ENCODE results near the gene NOTCH2. TPM values are rescaled to one million over a fixed set of nuclear protein-coding genes. Genes with fewer than 3 reads are reported as not detected.

NOTCH2 gene
- total RNA-seq, 6 experiments from 2014 or later = 32.4 to 75.2 (median 49.0) TPM

GRCh38 chr1:119869995-119870394 is 199.5 kb downstream of the NOTCH2 start:
- TF ChIP-seq, protein P1, sequence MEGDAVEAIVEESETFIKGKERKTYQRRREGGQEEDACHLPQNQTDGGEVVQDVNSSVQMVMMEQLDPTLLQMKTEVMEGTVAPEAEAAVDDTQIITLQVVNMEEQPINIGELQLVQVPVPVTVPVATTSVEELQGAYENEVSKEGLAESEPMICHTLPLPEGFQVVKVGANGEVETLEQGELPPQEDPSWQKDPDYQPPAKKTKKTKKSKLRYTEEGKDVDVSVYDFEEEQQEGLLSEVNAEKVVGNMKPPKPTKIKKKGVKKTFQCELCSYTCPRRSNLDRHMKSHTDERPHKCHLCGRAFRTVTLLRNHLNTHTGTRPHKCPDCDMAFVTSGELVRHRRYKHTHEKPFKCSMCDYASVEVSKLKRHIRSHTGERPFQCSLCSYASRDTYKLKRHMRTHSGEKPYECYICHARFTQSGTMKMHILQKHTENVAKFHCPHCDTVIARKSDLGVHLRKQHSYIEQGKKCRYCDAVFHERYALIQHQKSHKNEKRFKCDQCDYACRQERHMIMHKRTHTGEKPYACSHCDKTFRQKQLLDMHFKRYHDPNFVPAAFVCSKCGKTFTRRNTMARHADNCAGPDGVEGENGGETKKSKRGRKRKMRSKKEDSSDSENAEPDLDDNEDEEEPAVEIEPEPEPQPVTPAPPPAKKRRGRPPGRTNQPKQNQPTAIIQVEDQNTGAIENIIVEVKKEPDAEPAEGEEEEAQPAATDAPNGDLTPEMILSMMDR (IDR thresholded peaks at IDR 0.05) = no peak
- no peak for TF ChIP-seq POLR2A (IDR thresholded peaks at IDR 0.05)
- no peak overlapping the region for H3K4me3 ChIP-seq
- WGBS (ENCODE audit: insufficient coverage, low coverage, low lambda C conversion rate, missing lambda C conversion rate) = 60% methylated on average over 1 of the region's 1 CpG
- H3K27me3 ChIP-seq = no peaks in the 10 kb centered on the region
- DNase-seq (no peak), ATAC-seq (no peak)
- no peaks in the 10 kb centered on the region for H3K4me1 ChIP-seq
- H3K9me3 ChIP-seq = no peaks in the 10 kb centered on the region
- intact Hi-C loops (cut with DNase I) = loop anchor here in 1 of 2 donors (10.0 kb wide), 1 partner anchor 125 kb away; no protein-coding TSS in a partner anchor
- H3K36me3 ChIP-seq = no peaks in the 10 kb centered on the region
- H3K27ac ChIP-seq = no peak overlapping the region

- no peaks in the 10 kb centered on the region for H3K4me1 ChIP-seq
- intact Hi-C loops (cut with DNase I) = no loop called here
- H3K9me3 ChIP-seq = no peaks in the 10 kb centered on the region
- TF ChIP-seq POLR2A (IDR thresholded peaks at IDR 0.05) = no peak
- TF ChIP-seq, protein P1 (IDR thresholded peaks at IDR 0.05) = no peak
- H3K27me3 ChIP-seq = no peaks in the 10 kb centered on the region
- no peak for DNase-seq
- H3K4me3 ChIP-seq = no peak overlapping the region
- H3K36me3 ChIP-seq = no peaks in the 10 kb centered on the region
- 91% methylated on average over 2 of the region's 2 CpGs for WGBS (ENCODE audit: insufficient coverage, low coverage, low lambda C conversion rate, missing lambda C conversion rate)
- ATAC-seq = peak; percentile 50 to 69 (median 62)
- H3K27ac ChIP-seq = no peak overlapping the region
Measured at GRCh38 chr1:119868176-119868575, 201.3 kb downstream of the NOTCH2 start.

DNA sequence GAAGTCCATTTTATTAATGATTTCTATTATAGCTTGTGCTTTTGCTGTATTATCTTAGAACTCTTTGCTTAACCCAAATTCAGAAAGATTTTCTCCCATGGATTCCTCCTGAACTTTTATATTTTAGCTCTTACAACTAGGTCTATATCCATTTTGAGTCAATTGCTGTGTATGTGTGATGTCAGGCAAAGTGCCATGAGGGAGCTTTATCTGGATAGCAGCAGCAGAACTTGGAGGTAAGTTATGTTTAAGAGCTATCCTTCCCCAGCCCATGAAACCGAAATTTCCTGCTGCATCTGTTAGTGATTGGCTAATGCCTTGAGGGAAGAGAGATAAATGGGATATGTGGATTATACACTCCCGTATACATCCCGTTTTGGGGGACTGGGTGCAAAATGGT is 203.0 kb downstream of the NOTCH2 start:
- H3K9me3 ChIP-seq = no peaks in the 10 kb centered on the region
- no peak overlapping the region for H3K27ac ChIP-seq
- WGBS (ENCODE audit: insufficient coverage, low coverage, low lambda C conversion rate, missing lambda C conversion rate) = 50% methylated on average over 3 of the region's 3 CpGs
- H3K4me1 ChIP-seq = no peaks in the 10 kb centered on the region
- intact Hi-C loops (cut with DNase I) = no loop called here
- no peak overlapping the region for H3K4me3 ChIP-seq
- TF ChIP-seq, protein P1 (IDR thresholded peaks at IDR 0.05) = no peak
- no peak for TF ChIP-seq POLR2A (IDR thresholded peaks at IDR 0.05)
- ATAC-seq (no peak), DNase-seq (no peak)
- H3K27me3 ChIP-seq = no peaks in the 10 kb centered on the region
- no peaks in the 10 kb centered on the region for H3K36me3 ChIP-seq

DNA sequence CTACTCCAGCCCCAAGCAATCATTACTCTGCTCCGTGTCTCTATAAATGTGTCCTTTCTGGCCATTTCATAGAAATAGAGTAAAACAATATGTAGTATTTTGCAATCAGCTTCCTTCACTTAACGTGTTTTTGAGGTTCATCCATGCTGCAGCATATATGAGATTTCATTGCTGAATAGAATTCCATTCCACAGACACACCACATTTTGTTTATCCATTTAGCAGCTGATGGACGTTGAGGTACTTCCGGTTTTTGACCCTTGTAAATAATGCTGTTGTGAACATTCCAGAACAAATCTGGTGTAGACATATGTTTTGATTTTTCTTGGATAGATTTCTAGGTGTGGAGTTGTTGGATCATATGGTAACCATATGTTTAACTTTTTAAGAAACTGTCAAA is 203.8 kb downstream of the NOTCH2 start:
- 56% methylated on average over 4 of the region's 4 CpGs for WGBS (ENCODE audit: insufficient coverage, low coverage, low lambda C conversion rate, missing lambda C conversion rate)
- no peak for DNase-seq
- H3K9me3 ChIP-seq = no peaks in the 10 kb centered on the region
- TF ChIP-seq, protein P1 (IDR thresholded peaks at IDR 0.05) = no peak
- no peak for TF ChIP-seq POLR2A (IDR thresholded peaks at IDR 0.05)
- H3K4me3 ChIP-seq = no peak overlapping the region
- no peaks in the 10 kb centered on the region for H3K4me1 ChIP-seq
- no peaks in the 10 kb centered on the region for H3K36me3 ChIP-seq
- no peak overlapping the region for H3K27ac ChIP-seq
- intact Hi-C loops (cut with DNase I) = no loop called here
- no peaks in the 10 kb centered on the region for H3K27me3 ChIP-seq
- no peak for ATAC-seq

GRCh38 chr1:119862276-119862675 is 207.2 kb downstream of the NOTCH2 start:
- H3K4me3 ChIP-seq = no peak overlapping the region
- no peaks in the 10 kb centered on the region for H3K36me3 ChIP-seq
- no peak for DNase-seq
- H3K27me3 ChIP-seq = no peaks in the 10 kb centered on the region
- no peak for ATAC-seq
- no peaks in the 10 kb centered on the region for H3K9me3 ChIP-seq
- no peaks in the 10 kb centered on the region for H3K4me1 ChIP-seq
- TF ChIP-seq, protein P1 (IDR thresholded peaks at IDR 0.05) = no peak
- TF ChIP-seq POLR2A (IDR thresholded peaks at IDR 0.05) = no peak
- no peak overlapping the region for H3K27ac ChIP-seq
- intact Hi-C loops (cut with DNase I) = no loop called here

All from right lobe of liver (tissue), 6 donors.